H9 (cell line): ENCODE measurements around the gene TFDP3. TPM values are rescaled to one million over a fixed set of nuclear protein-coding genes. Genes with fewer than 3 reads are reported as not detected.

Source experiments
- DNase-seq: peaks from one replicate; pipeline ENCODE4 v3.0.0-alpha.2; 2017
- H2AFZ ChIP-seq: one replicate; pipeline ENCODE4 v1.6.1; 2013; ENCODE audit warnings: mild to moderate bottlenecking, low read length, control low read depth, moderate library complexity
- H2AK5ac ChIP-seq: 2 replicates; pipeline ENCODE4 v1.6.1; 2013; ENCODE audit warnings: low read length, control low read depth, mixed read lengths; ENCODE audit not compliant: insufficient read length
- H2BK120ac ChIP-seq: one replicate; pipeline ENCODE4 v1.6.1; 2013; ENCODE audit warnings: low read depth, mild to moderate bottlenecking, low read length, control low read depth, inconsistent platforms; ENCODE audit not compliant: poor library complexity, severe bottlenecking
- H2BK12ac ChIP-seq: 2 replicates; pipeline ENCODE4 v1.6.1; 2013; ENCODE audit warnings: low read length, control low read depth, mixed read lengths, low read depth; ENCODE audit not compliant: insufficient read length
- H2BK15ac ChIP-seq: 2 replicates; pipeline ENCODE4 v1.6.1; 2013; ENCODE audit warnings: low read depth, low read length, control low read depth
- H2BK20ac ChIP-seq: one replicate; pipeline ENCODE4 v1.6.1; 2013; ENCODE audit warnings: low read depth, mild to moderate bottlenecking, low read length, control low read depth, inconsistent platforms; ENCODE audit not compliant: poor library complexity, severe bottlenecking
- H2BK5ac ChIP-seq: 2 replicates; pipeline ENCODE4 v1.6.1; 2013; ENCODE audit warnings: low read length, control low read depth, mixed read lengths; ENCODE audit not compliant: insufficient read length
- H3K14ac ChIP-seq: 2 replicates; pipeline ENCODE4 v1.6.1; 2013; ENCODE audit warnings: low read length, control low read depth; ENCODE audit not compliant: insufficient read depth
- H3K18ac ChIP-seq: 2 replicates; pipeline ENCODE4 v1.6.1; 2013; ENCODE audit warnings: low read depth, mild to moderate bottlenecking, mixed read lengths, low read length, control low read depth; ENCODE audit not compliant: insufficient read length
- H3K23ac ChIP-seq: 2 replicates; pipeline ENCODE4 v1.6.1; 2013; ENCODE audit warnings: low read length, control low read depth, mixed read lengths, low read depth; ENCODE audit not compliant: insufficient read length
- H3K23me2 ChIP-seq: 2 replicates; pipeline ENCODE4 v1.6.1; 2013; ENCODE audit warnings: low read depth, mild to moderate bottlenecking, mixed read lengths, low read length, control low read depth; ENCODE audit not compliant: insufficient read length, poor library complexity, severe bottlenecking
- H3K27ac ChIP-seq: 2 replicates; pipeline ENCODE4 v1.5.1; 2013; ENCODE audit warnings: low read length, control low read depth, mixed read lengths, low read depth; ENCODE audit not compliant: insufficient read length
- H3K27me3 ChIP-seq: 2 replicates; pipeline ENCODE4 v1.6.1; 2013; ENCODE audit warnings: low read length, control low read depth, inconsistent platforms; ENCODE audit not compliant: insufficient read depth
- H3K4ac ChIP-seq: 2 replicates; pipeline ENCODE4 v1.6.1; 2013; ENCODE audit warnings: low read depth, mild to moderate bottlenecking, control low read depth, inconsistent platforms, low read length, moderate library complexity
- H3K4me1 ChIP-seq: 2 replicates; pipeline ENCODE4 v1.6.1; 2013; ENCODE audit warnings: low read length, control low read depth, inconsistent platforms; ENCODE audit not compliant: insufficient read depth
- H3K4me2 ChIP-seq: 2 replicates; pipeline ENCODE4 v1.6.1; 2013; ENCODE audit warnings: low read length, control low read depth, mixed read lengths; ENCODE audit not compliant: insufficient read length, insufficient read depth
- H3K56ac ChIP-seq: 2 replicates; pipeline ENCODE4 v1.6.1; 2013; ENCODE audit warnings: low read depth, mild to moderate bottlenecking, mixed read lengths, low read length, control low read depth; ENCODE audit not compliant: insufficient read length
- H3K79me1 ChIP-seq: 2 replicates; pipeline ENCODE4 v1.6.1; 2013; ENCODE audit warnings: low read depth, mild to moderate bottlenecking, moderate library complexity, low read length, control low read depth, inconsistent platforms; ENCODE audit not compliant: insufficient read depth, poor library complexity, severe bottlenecking
- H3K79me2 ChIP-seq: 2 replicates; pipeline ENCODE4 v1.6.1; 2013; ENCODE audit warnings: low read length, control low read depth, inconsistent platforms; ENCODE audit not compliant: insufficient read depth
- H3K9ac ChIP-seq: 2 replicates; pipeline ENCODE4 v1.6.1; 2013; ENCODE audit warnings: low read length, control low read depth, mixed read lengths; ENCODE audit not compliant: insufficient read length; ENCODE audit errors: extremely low read depth
- H3K9me3 ChIP-seq: one replicate; pipeline ENCODE4 v1.6.1; 2013; ENCODE audit warnings: low read depth, low read length, inconsistent platforms; ENCODE audit not compliant: control insufficient read depth
- H3T11ph ChIP-seq: one replicate; pipeline ENCODE4 v1.6.1; 2013; ENCODE audit warnings: mild to moderate bottlenecking, low read length, control low read depth, inconsistent platforms
- H4K20me1 ChIP-seq: one replicate; pipeline ENCODE4 v1.6.1; 2013; ENCODE audit not compliant: control insufficient read depth, insufficient read length, insufficient read depth
- H4K5ac ChIP-seq: 2 replicates; pipeline ENCODE4 v1.6.1; 2013; ENCODE audit warnings: low read depth, mild to moderate bottlenecking, mixed read lengths, low read length, control low read depth; ENCODE audit not compliant: insufficient read length
- H4K8ac ChIP-seq: replicated peaks from 2 replicates; pipeline ENCODE4 v1.6.1; 2013; ENCODE audit warnings: low read length, control low read depth, mixed read lengths, low read depth; ENCODE audit not compliant: insufficient read length
- H4K91ac ChIP-seq: 2 replicates; pipeline ENCODE4 v1.6.1; 2013; ENCODE audit warnings: low read depth, mild to moderate bottlenecking, moderate library complexity, mixed read lengths, low read length, control low read depth; ENCODE audit not compliant: insufficient read length
- H3K27ac Mint-ChIP-seq, 3 experiments: 2 replicates in 2 of 3; 3 replicates in 1 of 3; pipeline ENCODE4 v1.8.0; 2020 to 2021; ENCODE audit warnings: mixed read lengths in 3 of 3, mild to moderate bottlenecking in 1 of 3, moderate library complexity in 1 of 3
- H3K27me3 Mint-ChIP-seq: 2 replicates; pipeline ENCODE4 v1.8.0; 2021; ENCODE audit warnings: low read depth, mild to moderate bottlenecking, moderate library complexity, mixed read lengths
- H3K36me3 Mint-ChIP-seq, 3 experiments: 2 replicates in 2 of 3; 3 replicates in 1 of 3; pipeline ENCODE4 v1.8.0; 2020 to 2021; ENCODE audit warnings: low read depth in 3 of 3, mixed read lengths in 3 of 3; ENCODE audit not compliant: insufficient read depth in 1 of 3
- H3K4me1 Mint-ChIP-seq, 2 experiments: 2 replicates each; pipeline ENCODE4 v1.8.0; 2020; ENCODE audit warnings: mixed read lengths in 2 of 2
- H3K4me3 Mint-ChIP-seq, 2 experiments: 2 replicates in 1 of 2; 3 replicates in 1 of 2; pipeline ENCODE4 v1.8.0; 2020 to 2021; ENCODE audit warnings: mild to moderate bottlenecking in 2 of 2, mixed read lengths in 2 of 2, moderate library complexity in 1 of 2
- H3K9me3 Mint-ChIP-seq, 2 experiments: 2 replicates in 1 of 2; 3 replicates in 1 of 2; pipeline ENCODE4 v1.8.0; 2020; ENCODE audit warnings: mild to moderate bottlenecking in 2 of 2, mixed read lengths in 2 of 2, moderate library complexity in 1 of 2
- CTCF ChIP-seq: fragments of 200-600 bp; sonication (generic); conservative IDR thresholded peaks from 3 replicates; pipeline ENCODE4 v1.8.0; 2021; ENCODE audit warnings: antibody characterized with exemption, mild to moderate bottlenecking
- WGBS: extraction: QIAGEN DNeasy Blood & Tissue Kit; methylation state at CpG from one replicate; pipeline ENCODE4 v1.1.7; 2013; ENCODE audit warnings: missing lambda C conversion rate, low lambda C conversion rate, mixed read lengths; ENCODE audit not compliant: insufficient read length; ENCODE audit errors: extremely low coverage; 5-methylcytosine and 5-hydroxymethylcytosine counted together
- long read RNA-seq: library from polyadenylated mRNA; unstranded; transcript quantifications from one replicate; pipeline ENCODE4 v2.0.0, GENCODE V29; 2020
- total RNA-seq: library from RNA; stranded (reverse); gene quantifications from 2 replicates; pipeline ENCODE4 v1.2.1, GENCODE V29; 2021

Gene TFDP3
- not detected in 2 replicates for total RNA-seq
- long read RNA-seq = 0 reads

GRCh38 chrX:133218329-133218728 lies at the start of gene TFDP3:
Gene TFDP3 (minus strand): TSS chrX:133218354. CDS start chrX:133218259, 95 bp downstream.
- no peak for DNase-seq
- Histone ChIP-seq H3K9ac (no peak within 1 kb of the TSS), H3K14ac (no peak within 1 kb of the TSS), H3K27ac (no peak within 1 kb of the TSS), H4K8ac (no peak within 1 kb of the TSS), H4K91ac (no peak within 1 kb of the TSS), H3K4me1 (no peaks in the 10 kb centered on the region), H2AFZ (no peak within 1 kb of the TSS), H3K23me2 (no peaks in the 10 kb centered on the region), H4K20me1 (no peaks in the 10 kb centered on the region), H3K23ac (no peak within 1 kb of the TSS), H3K79me2 (no peaks in the 10 kb centered on the region), H3K4ac (no peak within 1 kb of the TSS), H3K27me3 (no peaks in the 10 kb centered on the region), H3K4me2 (no peak within 1 kb of the TSS), H2BK120ac (no peak within 1 kb of the TSS), H2BK5ac (no peak within 1 kb of the TSS), H3K18ac (no peak within 1 kb of the TSS), H2BK12ac (no peak within 1 kb of the TSS), H4K5ac (no peak within 1 kb of the TSS), H2BK20ac (no peak within 1 kb of the TSS), H3T11ph (no peak within 1 kb of the TSS), H2BK15ac (no peak within 1 kb of the TSS), H3K9me3 (no peaks in the 10 kb centered on the region), H3K56ac (no peak within 1 kb of the TSS), H2AK5ac (no peak within 1 kb of the TSS), H3K79me1 (no peaks in the 10 kb centered on the region)
- Mint-ChIP-seq H3K4me1 (peaks cover 3 to 6% of the 10 kb centered on the region in 2 experiments), H3K36me3 (no peaks in the 10 kb centered on the region), H3K9me3 (peaks cover 2 to 3% of the 10 kb centered on the region in 2 experiments; a peak in 1 of 5 replicates), H3K27ac (peak within 1 kb of the TSS in 1 of 3 experiments; percentile 13; a peak in 1 of 7 replicates), H3K4me3 (no peak within 1 kb of the TSS), H3K27me3 (peaks cover 7% of the 10 kb centered on the region)
- no CpG with 5 or more reads among the region's 40 CpGs for WGBS
- no peak for TF ChIP-seq CTCF
